BE2C (cell line): Measurements from ENCODE around the gene DDX31.

Experiments used
- DNase-seq: peaks from one replicate; pipeline ENCODE4 v3.0.0-alpha.2; 2020
- H3K27me3 ChIP-seq: fragments of 250-450 bp; sonication (Bioruptor Pico); 2 replicates; pipeline ENCODE4 v1.5.1; 2020; ENCODE audit warnings: mild to moderate bottlenecking
- H3K36me3 ChIP-seq: fragments of 250-450 bp; sonication (Bioruptor Pico); 2 replicates; pipeline ENCODE4 v1.5.1; 2020; ENCODE audit warnings: mild to moderate bottlenecking
- H3K4me1 ChIP-seq: fragments of 250-450 bp; sonication (Bioruptor Pico); 2 replicates; pipeline ENCODE4 v1.5.1; 2020
- H3K4me3 ChIP-seq: 2 replicates; pipeline ENCODE4 v1.5.1; 2011; ENCODE audit warnings: low read depth, low read length
- H3K9me3 ChIP-seq: fragments of 250-450 bp; sonication (Bioruptor Pico); 2 replicates; pipeline ENCODE4 v1.5.1; 2020
- TF ChIP-seq, protein P1 (sequence below): IDR thresholded peaks from 2 replicates; pipeline ENCODE4 v1.5.1; 2012; ENCODE audit warnings: mild to moderate bottlenecking, low read depth, low read length

DDX31 gene

GRCh38 chr9:132547976-132548730, 121.6 kb downstream of the DDX31 start:
- peaks cover 44% of the 10 kb centered on the region for H3K4me1 ChIP-seq
- H3K9me3 ChIP-seq = no peaks in the 10 kb centered on the region
- H3K4me3 ChIP-seq = no peak overlapping the region
- no peak for DNase-seq
- TF ChIP-seq, protein P1, sequence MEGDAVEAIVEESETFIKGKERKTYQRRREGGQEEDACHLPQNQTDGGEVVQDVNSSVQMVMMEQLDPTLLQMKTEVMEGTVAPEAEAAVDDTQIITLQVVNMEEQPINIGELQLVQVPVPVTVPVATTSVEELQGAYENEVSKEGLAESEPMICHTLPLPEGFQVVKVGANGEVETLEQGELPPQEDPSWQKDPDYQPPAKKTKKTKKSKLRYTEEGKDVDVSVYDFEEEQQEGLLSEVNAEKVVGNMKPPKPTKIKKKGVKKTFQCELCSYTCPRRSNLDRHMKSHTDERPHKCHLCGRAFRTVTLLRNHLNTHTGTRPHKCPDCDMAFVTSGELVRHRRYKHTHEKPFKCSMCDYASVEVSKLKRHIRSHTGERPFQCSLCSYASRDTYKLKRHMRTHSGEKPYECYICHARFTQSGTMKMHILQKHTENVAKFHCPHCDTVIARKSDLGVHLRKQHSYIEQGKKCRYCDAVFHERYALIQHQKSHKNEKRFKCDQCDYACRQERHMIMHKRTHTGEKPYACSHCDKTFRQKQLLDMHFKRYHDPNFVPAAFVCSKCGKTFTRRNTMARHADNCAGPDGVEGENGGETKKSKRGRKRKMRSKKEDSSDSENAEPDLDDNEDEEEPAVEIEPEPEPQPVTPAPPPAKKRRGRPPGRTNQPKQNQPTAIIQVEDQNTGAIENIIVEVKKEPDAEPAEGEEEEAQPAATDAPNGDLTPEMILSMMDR = no peak
- no peaks in the 10 kb centered on the region for H3K27me3 ChIP-seq
- H3K36me3 ChIP-seq = no peaks in the 10 kb centered on the region

- Histone ChIP-seq H3K4me3 (no peak overlapping the region), H3K27me3 (no peaks in the 10 kb centered on the region), H3K4me1 (peaks cover 44% of the 10 kb centered on the region), H3K9me3 (no peaks in the 10 kb centered on the region), H3K36me3 (no peaks in the 10 kb centered on the region)
- no peak for DNase-seq
- TF ChIP-seq, protein P1 = no peak
Measured at GRCh38 chr9:132547436-132547835, 122.3 kb downstream of the DDX31 start.

GRCh38 chr9:132547052-132547431, 122.7 kb downstream of the DDX31 start:
- H3K27me3 ChIP-seq = no peaks in the 10 kb centered on the region
- no peak for DNase-seq
- no peak overlapping the region; the same call in 1 of the 2 replicates for H3K4me3 ChIP-seq
- peaks cover 47% of the 10 kb centered on the region for H3K4me1 ChIP-seq
- H3K36me3 ChIP-seq = no peaks in the 10 kb centered on the region
- TF ChIP-seq, protein P1 = no peak
- no peaks in the 10 kb centered on the region for H3K9me3 ChIP-seq

DNA sequence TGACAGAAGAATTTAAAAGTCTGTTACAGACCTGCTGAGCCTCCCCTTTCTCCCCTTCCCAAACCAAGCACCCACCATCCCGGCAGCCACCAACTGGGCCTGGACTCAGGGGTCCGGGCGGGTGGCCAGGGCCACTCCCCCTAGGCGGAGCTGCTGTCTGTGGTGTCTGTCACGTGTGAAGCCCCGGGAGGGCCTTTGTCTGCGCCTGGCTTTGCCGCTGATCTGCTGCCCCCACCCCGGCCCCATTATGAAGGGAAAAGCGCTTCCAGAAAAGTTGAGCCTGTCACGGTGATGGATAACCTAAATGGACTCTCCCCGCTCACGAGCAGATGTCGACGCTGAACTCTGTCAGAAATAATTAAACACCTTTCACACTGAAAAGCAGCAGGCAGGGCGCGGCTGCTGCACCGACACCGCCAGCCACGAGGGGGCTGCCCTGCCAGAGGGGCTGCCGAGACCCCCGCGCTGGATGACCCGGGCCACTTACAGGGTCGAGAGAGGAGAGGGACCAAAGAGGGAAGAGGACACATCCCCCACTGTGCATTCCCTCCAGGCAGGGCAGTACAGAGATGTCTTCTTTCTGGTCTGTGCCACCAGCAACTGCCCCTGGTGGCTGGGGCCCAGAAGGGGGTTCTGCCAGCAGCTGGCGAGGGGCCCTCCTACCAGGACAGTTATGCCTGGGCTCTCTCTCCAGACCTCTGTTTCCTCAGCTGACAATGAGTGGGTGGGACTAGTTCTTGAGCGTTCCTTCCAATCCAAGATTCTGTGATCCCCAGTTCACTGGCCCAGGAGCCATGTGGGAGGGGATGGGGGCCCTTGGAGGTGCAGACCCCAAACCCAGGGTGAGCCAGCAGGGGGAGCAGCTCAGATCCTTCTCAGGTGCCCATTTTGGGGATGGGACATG, 123.4 kb downstream of the DDX31 start:
- H3K36me3 ChIP-seq = no peaks in the 10 kb centered on the region
- peaks cover 49% of the 10 kb centered on the region for H3K4me1 ChIP-seq
- no peaks in the 10 kb centered on the region for H3K9me3 ChIP-seq
- DNase-seq = peak; percentile 96
- peak overlapping the region; percentile 34 for H3K4me3 ChIP-seq
- TF ChIP-seq, protein P1 = peak; percentile 76
- no peaks in the 10 kb centered on the region for H3K27me3 ChIP-seq

DNA sequence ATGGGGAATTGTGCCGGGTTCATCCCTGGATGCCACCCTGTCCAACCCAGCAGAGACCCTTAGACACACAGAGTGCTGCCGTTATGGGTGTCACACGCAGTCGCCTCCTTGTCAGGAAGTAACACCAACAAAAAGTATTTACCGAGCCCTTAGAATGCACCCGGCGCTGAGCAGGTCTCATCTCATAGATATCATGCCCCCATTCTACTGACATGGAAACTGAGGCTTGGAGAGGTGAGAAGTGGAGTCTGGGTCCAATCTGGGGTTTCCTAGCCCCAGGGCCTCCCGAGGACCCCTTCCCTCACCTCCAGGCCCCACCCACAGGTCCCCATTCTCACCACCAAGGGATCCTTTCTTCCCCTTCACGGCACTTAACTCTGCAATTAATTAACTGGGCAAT, 124.2 kb downstream of the DDX31 start:
- Histone ChIP-seq H3K4me1 (peaks cover 51% of the 10 kb centered on the region), H3K9me3 (no peaks in the 10 kb centered on the region), H3K4me3 (peak overlapping the region; percentile 34), H3K36me3 (no peaks in the 10 kb centered on the region), H3K27me3 (no peaks in the 10 kb centered on the region)
- no peak for DNase-seq
- TF ChIP-seq, protein P1 = no peak
